ENCODE data around the gene CPN1. TPM values are rescaled to one million over a fixed set of nuclear protein-coding genes. Genes with fewer than 3 reads are reported as not detected.

Gene CPN1
- total and polyA plus RNA-seq, 2 of the 8 experiments (the other 6 are each of a cell fraction or from before 2014, with no cell fraction given): 0.15 to 0.20 TPM

DNA sequence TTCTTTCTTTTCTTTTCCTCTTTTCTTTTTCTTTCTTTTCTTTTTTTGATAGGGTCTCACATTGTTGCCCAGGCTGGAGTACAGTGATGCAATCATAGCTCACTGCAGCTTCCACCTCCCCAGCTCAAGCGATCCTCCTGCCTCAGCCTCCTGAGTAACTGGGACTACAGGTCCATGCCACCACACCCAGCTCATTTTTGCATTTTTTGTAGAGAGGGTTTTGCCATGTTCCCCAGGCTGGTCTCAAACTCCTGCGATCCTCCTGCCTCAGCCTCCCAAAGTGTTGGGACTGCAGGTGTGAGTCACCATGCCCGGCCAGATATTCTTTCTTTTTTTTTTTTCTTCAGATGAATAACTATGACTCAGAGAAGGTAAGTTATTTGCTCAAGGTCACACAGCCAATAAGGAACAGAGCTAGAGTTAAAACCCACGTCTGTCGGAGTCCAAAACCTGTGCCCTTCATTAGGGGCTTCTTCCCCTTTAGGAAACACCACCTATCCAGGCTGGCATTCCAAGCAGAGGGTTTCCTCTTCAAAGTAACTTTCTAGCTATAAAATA is 43.8 kb downstream of the CPN1 start (continued):
- TF ChIP-seq TAF1 (IDR thresholded peaks at IDR 0.05; ENCODE audit: low read depth, low read length) (no peak), SUZ12 (IDR thresholded peaks at IDR 0.05; ENCODE audit: low read length) (no peak), CBX5 (IDR thresholded peaks at IDR 0.05; ENCODE audit: low read depth, low read length) (no peak), SIN3A (conservative IDR thresholded peaks at IDR 0.05 in 1 of 2, IDR thresholded peaks at IDR 0.05 in 1 of 2; ENCODE audit: low read depth in 1 of 2, low read length in 2 of 2) (no peak), NANOG (IDR thresholded peaks at IDR 0.05; ENCODE audit: insufficient read depth, low read depth, low read length, poor library complexity, severe bottlenecking) (no peak), CEBPB (IDR thresholded peaks at IDR 0.05; ENCODE audit: low read depth, low read length) (no peak), TBP (IDR thresholded peaks at IDR 0.05; ENCODE audit: low read depth, low read length) (no peak), SIX5 (IDR thresholded peaks at IDR 0.05; ENCODE audit: low read depth, low read length) (no peak)
